ENCODE data around the gene PPP6R1. TPM values are rescaled to one million over a fixed set of nuclear protein-coding genes. Genes with fewer than 3 reads are reported as not detected.

The PPP6R1 gene
- total RNA-seq, 1 experiment from 2014 or later, result 159 TPM

- DNase-seq, result no peak
- H4K20me1 ChIP-seq (ENCODE audit: insufficient read depth), result peaks cover 99% of the 10 kb centered on the region
- no peak overlapping the region for H3K27ac ChIP-seq
Measured at GRCh38 chr19:55250262-55251036, 8.4 kb downstream of the PPP6R1 start.

GRCh38 chr19:55249841-55250240 is 9.0 kb downstream of the PPP6R1 start:
- no peak for TF ChIP-seq EZH2 (IDR thresholded peaks at IDR 0.05; ENCODE audit: low read depth)
- no peak for TF ChIP-seq CTCF (conservative IDR thresholded peaks at IDR 0.05)
- intact Hi-C loops (cut with micrococcal nuclease; ENCODE audit: unreplicated experiment), result no loop called here
- no TSS peak for BruUV-seq (replicated peaks)
- H3K9me3 ChIP-seq (ENCODE audit: insufficient read depth, low read depth), result no peaks in the 10 kb centered on the region
- H3F3A ChIP-seq (ENCODE audit: insufficient read depth, low read depth), result peaks cover 20% of the 10 kb centered on the region; the same call in 1 of the 2 replicates
- peaks cover 91% of the 10 kb centered on the region for H3K79me2 ChIP-seq (ENCODE audit: low read depth)
- H3K9me2 ChIP-seq (ENCODE audit: insufficient read depth), result no peaks in the 10 kb centered on the region
- peaks cover 93% of the 10 kb centered on the region for H4K20me1 ChIP-seq (ENCODE audit: insufficient read depth)
- ChIA-PET CTCF (no interaction called here), POLR2A (ENCODE audit: unreplicated experiment) (no interaction called here)
- peaks cover 9% of the 10 kb centered on the region; the same call in 1 of the 2 replicates for H3K36me3 ChIP-seq (ENCODE audit: low read depth)
- no peak for DNase-seq
- H2AFZ ChIP-seq, result no peak overlapping the region
- no peak overlapping the region for H3K4me2 ChIP-seq
- no peaks in the 10 kb centered on the region for H3K27me3 ChIP-seq (ENCODE audit: insufficient read depth, low read depth)
- peaks cover 47% of the 10 kb centered on the region for H3K4me1 ChIP-seq (replicated peaks; ENCODE audit: insufficient read depth)
- no peak overlapping the region for H3K4me3 ChIP-seq
- H3K27ac ChIP-seq, result no peak overlapping the region

More at GRCh38 chr19:55250262-55251036, 8.4 kb downstream of the PPP6R1 start:
- no TSS peak for BruUV-seq (replicated peaks)
- Histone ChIP-seq H3K4me2 (no peak overlapping the region), H3K9me3 (ENCODE audit: insufficient read depth, low read depth) (no peaks in the 10 kb centered on the region), H3K4me1 (replicated peaks; ENCODE audit: insufficient read depth) (peaks cover 53% of the 10 kb centered on the region), H3K9me2 (ENCODE audit: insufficient read depth) (no peaks in the 10 kb centered on the region), H3K27me3 (ENCODE audit: insufficient read depth, low read depth) (no peaks in the 10 kb centered on the region), H3K36me3 (ENCODE audit: low read depth) (peaks cover 9% of the 10 kb centered on the region; the same call in 1 of the 2 replicates), H2AFZ (no peak overlapping the region), H3K79me2 (ENCODE audit: low read depth) (peaks cover 97% of the 10 kb centered on the region), H3F3A (ENCODE audit: insufficient read depth, low read depth) (peaks cover 19% of the 10 kb centered on the region; the same call in 1 of the 2 replicates), H3K4me3 (no peak overlapping the region)
- intact Hi-C loops (cut with micrococcal nuclease; ENCODE audit: unreplicated experiment), result no loop called here
- TF ChIP-seq CTCF (conservative IDR thresholded peaks at IDR 0.05) (no peak), EZH2 (IDR thresholded peaks at IDR 0.05; ENCODE audit: low read depth) (no peak)
- POLR2A ChIA-PET (ENCODE audit: unreplicated experiment), result interaction anchor here (0.5 kb wide), 1 partner anchor 404 kb away, joined by 4 read pairs; no protein-coding TSS in a partner anchor
- CTCF ChIA-PET, result interaction anchor here (0.6 kb wide), 1 partner anchor 272 kb away, joined by 11 read pairs; no protein-coding TSS in a partner anchor

- Histone ChIP-seq H3K4me1 (replicated peaks; ENCODE audit: insufficient read depth) (peaks cover 46% of the 10 kb centered on the region), H3K9me3 (ENCODE audit: insufficient read depth, low read depth) (no peaks in the 10 kb centered on the region), H3K36me3 (ENCODE audit: low read depth) (peaks cover 15% of the 10 kb centered on the region), H3K27ac (no peak overlapping the region), H3K79me2 (ENCODE audit: low read depth) (peaks cover 80% of the 10 kb centered on the region), H3K4me3 (no peak overlapping the region), H3K4me2 (no peak overlapping the region), H4K20me1 (ENCODE audit: insufficient read depth) (peaks cover 81% of the 10 kb centered on the region), H2AFZ (no peak overlapping the region), H3F3A (ENCODE audit: insufficient read depth, low read depth) (peaks cover 30% of the 10 kb centered on the region; the same call in 1 of the 2 replicates), H3K9me2 (ENCODE audit: insufficient read depth) (no peaks in the 10 kb centered on the region), H3K27me3 (ENCODE audit: insufficient read depth, low read depth) (no peaks in the 10 kb centered on the region)
- no peak for TF ChIP-seq CTCF (conservative IDR thresholded peaks at IDR 0.05)
- no peak for TF ChIP-seq EZH2 (IDR thresholded peaks at IDR 0.05; ENCODE audit: low read depth)
- DNase-seq, result no peak
- ChIA-PET CTCF (interaction anchor here (0.8 kb wide), 1 partner anchor 53 kb away, joined by 3 read pairs; no protein-coding TSS in a partner anchor), POLR2A (ENCODE audit: unreplicated experiment) (interaction anchor here (0.6 kb wide), 2 partner anchors 11 to 108 kb away, joined by 8 to 9 read pairs; no protein-coding TSS in a partner anchor)
- intact Hi-C loops (cut with micrococcal nuclease; ENCODE audit: unreplicated experiment), result no loop called here
- no TSS peak for BruUV-seq (replicated peaks)
Measured at GRCh38 chr19:55248704-55249103, 10.1 kb downstream of the PPP6R1 start.
